A673 (cell line): ENCODE results near the gene KISS1. TPM values are rescaled to one million over a fixed set of nuclear protein-coding genes. Genes with fewer than 3 reads are reported as not detected.

ENCODE experiments used
- BruUV-seq: library from RNA; stranded (reverse); fragments of 400-500 nt; replicated peaks from 2 replicates; lab custom pipeline; 2021; lab: Mats Ljungman, UMichigan
- CTCF ChIA-PET: fragments of 300-600 bp; sonication (Branson Sonifier 250); formaldehyde crosslinking; loops from one replicate; lab custom pipeline; 2022; ENCODE audit warnings: antibody characterized with exemption; lab: Charles Lee
- POLR2A ChIA-PET: fragments of 300-600 bp; sonication (Branson Sonifier 250); formaldehyde crosslinking; loops from one replicate; lab custom pipeline; 2022; ENCODE audit warnings: antibody characterized with exemption; ENCODE audit not compliant: low non-redundant PET; lab: Charles Lee
- DNase-seq: peaks from one replicate; pipeline ENCODE4 v3.0.0-alpha.2; 2015; ENCODE audit warnings: low spot score
- H3K27ac ChIP-seq: fragments of 200-600 bp; sonication (generic); 2 replicates; pipeline ENCODE4 v1.5.1; 2016; ENCODE audit warnings: mixed run types, low read depth, mild to moderate bottlenecking, mixed read lengths, antibody characterized with exemption, low read length; ENCODE audit not compliant: poor library complexity, severe bottlenecking
- H3K27me3 ChIP-seq: fragments of 200-600 bp; sonication (generic); replicated peaks from 2 replicates; pipeline ENCODE4 v1.6.1; 2017; ENCODE audit warnings: mixed run types, low read depth, mild to moderate bottlenecking, mixed read lengths, antibody characterized with exemption, low read length; ENCODE audit not compliant: insufficient read depth, poor library complexity
- H3K36me3 ChIP-seq: fragments of 200-600 bp; sonication (generic); 2 replicates; pipeline ENCODE4 v1.6.1; 2016; ENCODE audit warnings: mixed run types, mild to moderate bottlenecking, mixed read lengths, antibody characterized with exemption, low read length; ENCODE audit not compliant: insufficient read depth, poor library complexity, severe bottlenecking
- H3K4me1 ChIP-seq: fragments of 200-600 bp; sonication (generic); 2 replicates; pipeline ENCODE4 v1.6.1; 2017; ENCODE audit warnings: mixed run types, mild to moderate bottlenecking, mixed read lengths, antibody characterized with exemption, low read length; ENCODE audit not compliant: insufficient read depth, poor library complexity, severe bottlenecking
- H3K4me3 ChIP-seq: fragments of 200-600 bp; sonication (generic); 2 replicates; pipeline ENCODE4 v1.5.1; 2016; ENCODE audit warnings: low read depth, mixed run types, mild to moderate bottlenecking, mixed read lengths, low read length; ENCODE audit not compliant: poor library complexity, severe bottlenecking
- H3K9me3 ChIP-seq: fragments of 200-600 bp; sonication (generic); 2 replicates; pipeline ENCODE4 v1.6.1; 2016; ENCODE audit warnings: mixed run types, low read depth, mild to moderate bottlenecking, mixed read lengths, antibody characterized with exemption, low read length; ENCODE audit not compliant: poor library complexity, severe bottlenecking
- EZH2 ChIP-seq: fragments of 200-600 bp; sonication (generic); IDR thresholded peaks from 2 replicates; pipeline ENCODE4 v1.6.1; 2017; ENCODE audit warnings: borderline replicate concordance, low read depth, mild to moderate bottlenecking, mixed read lengths, antibody characterized with exemption, low read length; ENCODE audit not compliant: poor library complexity, severe bottlenecking
- intact Hi-C: fragments of 100-400 bp; cut with micrococcal nuclease; formaldehyde crosslinking; loops from one replicate; pipeline ENCODE4 v1.10.0; 2022; ENCODE audit not compliant: unreplicated experiment
- total RNA-seq: library from RNA; stranded (reverse); gene quantifications from 2 replicates; pipeline ENCODE4 v1.2.3, GENCODE V29; 2021
- TF ChIP-seq, protein P1 (sequence below): fragments of 300-800, 200-600 bp; sonication (generic); conservative IDR thresholded peaks from 2 replicates; pipeline ENCODE4 v1.5.1; 2017; ENCODE audit warnings: low read depth, mild to moderate bottlenecking, antibody characterized with exemption, low read length, moderate library complexity, mixed read lengths

KISS1 gene
- total RNA-seq, 1 experiment from 2014 or later = not detected

DNA sequence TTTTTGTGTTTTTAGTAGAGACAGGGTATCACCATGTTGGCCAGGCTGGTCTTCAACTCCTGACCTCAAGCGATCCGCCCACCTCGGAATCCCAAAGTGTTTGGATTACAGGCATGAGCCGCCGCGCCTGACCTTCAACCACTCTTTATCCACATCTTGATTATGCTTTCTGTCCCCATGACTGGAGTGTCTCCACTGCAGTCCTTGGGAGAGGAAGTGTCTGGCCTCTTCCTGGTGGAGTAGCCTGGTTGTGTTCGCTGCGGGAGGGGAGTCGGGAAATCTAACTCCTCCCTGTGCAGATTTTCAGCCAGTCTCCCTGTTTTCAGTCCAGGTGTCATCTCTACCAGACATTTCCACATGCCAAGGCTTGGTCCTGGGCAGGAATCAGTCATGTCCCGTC, 9.7 kb downstream of the KISS1 start:
- no peaks in the 10 kb centered on the region for H3K36me3 ChIP-seq
- H3K27ac ChIP-seq = no peak overlapping the region
- intact Hi-C loops = no loop called here
- peaks cover 20% of the 10 kb centered on the region for H3K27me3 ChIP-seq
- no TSS peak for BruUV-seq
- DNase-seq = no peak
- no peaks in the 10 kb centered on the region for H3K9me3 ChIP-seq
- peaks cover 14% of the 10 kb centered on the region for H3K4me1 ChIP-seq
- TF ChIP-seq, protein P1, sequence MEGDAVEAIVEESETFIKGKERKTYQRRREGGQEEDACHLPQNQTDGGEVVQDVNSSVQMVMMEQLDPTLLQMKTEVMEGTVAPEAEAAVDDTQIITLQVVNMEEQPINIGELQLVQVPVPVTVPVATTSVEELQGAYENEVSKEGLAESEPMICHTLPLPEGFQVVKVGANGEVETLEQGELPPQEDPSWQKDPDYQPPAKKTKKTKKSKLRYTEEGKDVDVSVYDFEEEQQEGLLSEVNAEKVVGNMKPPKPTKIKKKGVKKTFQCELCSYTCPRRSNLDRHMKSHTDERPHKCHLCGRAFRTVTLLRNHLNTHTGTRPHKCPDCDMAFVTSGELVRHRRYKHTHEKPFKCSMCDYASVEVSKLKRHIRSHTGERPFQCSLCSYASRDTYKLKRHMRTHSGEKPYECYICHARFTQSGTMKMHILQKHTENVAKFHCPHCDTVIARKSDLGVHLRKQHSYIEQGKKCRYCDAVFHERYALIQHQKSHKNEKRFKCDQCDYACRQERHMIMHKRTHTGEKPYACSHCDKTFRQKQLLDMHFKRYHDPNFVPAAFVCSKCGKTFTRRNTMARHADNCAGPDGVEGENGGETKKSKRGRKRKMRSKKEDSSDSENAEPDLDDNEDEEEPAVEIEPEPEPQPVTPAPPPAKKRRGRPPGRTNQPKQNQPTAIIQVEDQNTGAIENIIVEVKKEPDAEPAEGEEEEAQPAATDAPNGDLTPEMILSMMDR = no peak
- TF ChIP-seq EZH2 = no peak
- no peak overlapping the region for H3K4me3 ChIP-seq
- CTCF ChIA-PET = no interaction called here
- POLR2A ChIA-PET = no interaction called here

GRCh38 chr1:204181116-204181515, 15.2 kb downstream of the KISS1 start:
- BruUV-seq = no TSS peak
- H3K4me1 ChIP-seq = no peaks in the 10 kb centered on the region
- peaks cover 14% of the 10 kb centered on the region for H3K27me3 ChIP-seq
- no peak for DNase-seq
- H3K27ac ChIP-seq = no peak overlapping the region
- no peaks in the 10 kb centered on the region for H3K36me3 ChIP-seq
- no peak overlapping the region for H3K4me3 ChIP-seq
- ChIA-PET CTCF (no interaction called here), POLR2A (no interaction called here)
- TF ChIP-seq, protein P1 = no peak
- intact Hi-C loops = no loop called here
- H3K9me3 ChIP-seq = no peaks in the 10 kb centered on the region

DNA sequence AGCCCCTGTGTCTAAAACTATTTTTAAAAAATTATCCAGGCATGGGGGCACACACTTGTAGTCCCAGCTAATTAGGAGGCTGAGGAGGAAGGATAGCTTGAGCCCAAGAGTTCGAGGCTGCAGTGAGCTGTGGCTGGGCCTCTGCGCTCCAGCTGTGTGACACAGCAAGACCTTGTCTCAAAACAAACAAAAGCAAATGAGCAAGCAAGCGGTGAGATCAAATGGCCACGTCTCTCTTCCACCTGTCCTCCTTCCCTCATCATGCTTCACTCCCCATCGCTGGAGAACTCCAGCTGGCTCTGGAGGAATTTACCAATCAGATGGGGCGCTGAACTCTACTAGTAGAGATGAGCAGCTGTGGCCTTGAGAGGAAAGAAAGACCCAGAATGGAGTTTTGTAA, 16.2 kb downstream of the KISS1 start:
- POLR2A ChIA-PET = no interaction called here

More for the DNA sequence above, 16.2 kb downstream of the KISS1 start:
- intact Hi-C loops = no loop called here
- Histone ChIP-seq H3K27ac (no peak overlapping the region), H3K36me3 (no peaks in the 10 kb centered on the region), H3K9me3 (no peaks in the 10 kb centered on the region), H3K27me3 (peaks cover 14% of the 10 kb centered on the region), H3K4me1 (no peaks in the 10 kb centered on the region), H3K4me3 (no peak overlapping the region)
- DNase-seq = no peak
- no TSS peak for BruUV-seq
- CTCF ChIA-PET = no interaction called here
- no peak for TF ChIP-seq EZH2
- TF ChIP-seq, protein P1 = no peak
